Measurements from ENCODE around the gene PHETA1.

GRCh38 chr12:111312708-111313107 is 56.2 kb downstream of the PHETA1 start:
- TF ChIP-seq, protein P1, sequence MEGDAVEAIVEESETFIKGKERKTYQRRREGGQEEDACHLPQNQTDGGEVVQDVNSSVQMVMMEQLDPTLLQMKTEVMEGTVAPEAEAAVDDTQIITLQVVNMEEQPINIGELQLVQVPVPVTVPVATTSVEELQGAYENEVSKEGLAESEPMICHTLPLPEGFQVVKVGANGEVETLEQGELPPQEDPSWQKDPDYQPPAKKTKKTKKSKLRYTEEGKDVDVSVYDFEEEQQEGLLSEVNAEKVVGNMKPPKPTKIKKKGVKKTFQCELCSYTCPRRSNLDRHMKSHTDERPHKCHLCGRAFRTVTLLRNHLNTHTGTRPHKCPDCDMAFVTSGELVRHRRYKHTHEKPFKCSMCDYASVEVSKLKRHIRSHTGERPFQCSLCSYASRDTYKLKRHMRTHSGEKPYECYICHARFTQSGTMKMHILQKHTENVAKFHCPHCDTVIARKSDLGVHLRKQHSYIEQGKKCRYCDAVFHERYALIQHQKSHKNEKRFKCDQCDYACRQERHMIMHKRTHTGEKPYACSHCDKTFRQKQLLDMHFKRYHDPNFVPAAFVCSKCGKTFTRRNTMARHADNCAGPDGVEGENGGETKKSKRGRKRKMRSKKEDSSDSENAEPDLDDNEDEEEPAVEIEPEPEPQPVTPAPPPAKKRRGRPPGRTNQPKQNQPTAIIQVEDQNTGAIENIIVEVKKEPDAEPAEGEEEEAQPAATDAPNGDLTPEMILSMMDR (IDR thresholded peaks at IDR 0.05) = no peak
- TF ChIP-seq POLR2A (IDR thresholded peaks at IDR 0.05) = no peak
- no peak for TF ChIP-seq EP300 (IDR thresholded peaks at IDR 0.05)
